ENCODE results near the gene ZMYND19.

Gene ZMYND19

GRCh38 chr9:137605121-137606004, 15.1 kb upstream of the ZMYND19 start, which contains the start of gene ARRDC1:
Gene ARRDC1 (plus strand): TSS chr9:137605686. CDS start chr9:137605718, 32 bp downstream.
- no peaks in the 10 kb centered on the region for H4K20me1 ChIP-seq (ENCODE audit: low read depth, low read length)
- no peaks in the 10 kb centered on the region for H3K79me2 ChIP-seq (ENCODE audit: insufficient read depth, low read length)
- H3K9me2 ChIP-seq (replicated peaks; ENCODE audit: insufficient read depth, low read length), result no peaks in the 10 kb centered on the region
- H3K9me3 ChIP-seq (ENCODE audit: insufficient read depth, low read length), result no peaks in the 10 kb centered on the region
- peak within 1 kb of the TSS; percentile 69 for H3K9ac ChIP-seq (ENCODE audit: low read length)
- peak within 1 kb of the TSS; percentile 61 for H3K4me3 ChIP-seq (ENCODE audit: insufficient read depth, low read length, poor library complexity, severe bottlenecking)
- no peaks in the 10 kb centered on the region for H3K27me3 ChIP-seq (ENCODE audit: low read length)
- H3K27ac ChIP-seq (ENCODE audit: low read depth, low read length), result no peak within 1 kb of the TSS
- H3F3A ChIP-seq (ENCODE audit: insufficient read depth), result no peaks in the 10 kb centered on the region
- H2AFZ ChIP-seq (ENCODE audit: low read depth, low read length, severe bottlenecking), result peak within 1 kb of the TSS; percentile 51
- H3K36me3 ChIP-seq (ENCODE audit: low read length), result no peaks in the 10 kb centered on the region
- TF ChIP-seq, protein P1, sequence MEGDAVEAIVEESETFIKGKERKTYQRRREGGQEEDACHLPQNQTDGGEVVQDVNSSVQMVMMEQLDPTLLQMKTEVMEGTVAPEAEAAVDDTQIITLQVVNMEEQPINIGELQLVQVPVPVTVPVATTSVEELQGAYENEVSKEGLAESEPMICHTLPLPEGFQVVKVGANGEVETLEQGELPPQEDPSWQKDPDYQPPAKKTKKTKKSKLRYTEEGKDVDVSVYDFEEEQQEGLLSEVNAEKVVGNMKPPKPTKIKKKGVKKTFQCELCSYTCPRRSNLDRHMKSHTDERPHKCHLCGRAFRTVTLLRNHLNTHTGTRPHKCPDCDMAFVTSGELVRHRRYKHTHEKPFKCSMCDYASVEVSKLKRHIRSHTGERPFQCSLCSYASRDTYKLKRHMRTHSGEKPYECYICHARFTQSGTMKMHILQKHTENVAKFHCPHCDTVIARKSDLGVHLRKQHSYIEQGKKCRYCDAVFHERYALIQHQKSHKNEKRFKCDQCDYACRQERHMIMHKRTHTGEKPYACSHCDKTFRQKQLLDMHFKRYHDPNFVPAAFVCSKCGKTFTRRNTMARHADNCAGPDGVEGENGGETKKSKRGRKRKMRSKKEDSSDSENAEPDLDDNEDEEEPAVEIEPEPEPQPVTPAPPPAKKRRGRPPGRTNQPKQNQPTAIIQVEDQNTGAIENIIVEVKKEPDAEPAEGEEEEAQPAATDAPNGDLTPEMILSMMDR (IDR thresholded peaks at IDR 0.05; ENCODE audit: insufficient read depth, low read length, poor library complexity, severe bottlenecking), result no peak
- TF ChIP-seq EZH2phosphoT487 (conservative IDR thresholded peaks at IDR 0.05; ENCODE audit: low read length), result no peak
- peak within 1 kb of the TSS; percentile 44 for H3K4me2 ChIP-seq (ENCODE audit: low read depth, low read length, poor library complexity, severe bottlenecking)

DNA sequence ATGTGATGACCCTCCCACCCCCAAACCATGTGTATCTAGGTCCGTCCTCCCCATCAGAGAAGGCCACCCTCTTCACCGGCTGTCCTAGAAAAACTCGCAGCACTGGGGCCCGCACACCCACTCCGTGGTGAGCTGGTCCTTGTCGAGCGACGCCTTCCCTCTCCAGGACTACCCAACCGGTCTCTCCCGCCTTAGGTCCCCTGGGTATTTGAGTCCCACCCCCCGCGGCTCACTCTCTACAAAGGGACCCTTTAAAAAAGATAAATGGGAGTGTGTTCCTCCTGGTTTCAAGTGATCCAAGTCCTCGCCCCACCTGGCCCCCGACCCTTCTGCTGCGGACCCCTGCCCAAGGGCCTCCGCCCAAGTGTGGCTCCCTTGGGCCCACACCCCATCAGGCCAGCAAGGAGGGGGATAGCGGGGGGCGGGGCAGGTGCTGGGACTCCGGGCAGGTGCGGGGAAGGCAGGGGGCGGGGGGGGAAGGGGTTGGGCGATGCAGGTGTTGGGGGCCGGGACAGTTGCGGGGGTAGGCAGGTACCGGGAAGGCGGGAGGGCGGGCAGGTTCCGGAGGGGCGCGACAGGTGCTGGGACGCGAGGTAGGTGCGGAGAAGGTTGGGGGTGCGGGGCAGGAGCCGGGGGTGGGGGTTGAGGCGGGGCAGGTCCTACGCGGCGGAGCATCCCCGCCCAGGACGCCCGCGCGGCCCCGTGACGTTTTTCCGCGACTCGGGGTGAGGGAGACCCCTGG, 14.2 kb upstream of the ZMYND19 start:
- TF ChIP-seq EZH2phosphoT487 (conservative IDR thresholded peaks at IDR 0.05; ENCODE audit: low read length), result no peak
- TF ChIP-seq, protein P1 (IDR thresholded peaks at IDR 0.05; ENCODE audit: insufficient read depth, low read length, poor library complexity, severe bottlenecking), result no peak
- Histone ChIP-seq H4K20me1 (ENCODE audit: low read depth, low read length) (no peaks in the 10 kb centered on the region), H3K4me3 (ENCODE audit: insufficient read depth, low read length, poor library complexity, severe bottlenecking) (peak overlapping the region; percentile 48), H3K9me3 (ENCODE audit: insufficient read depth, low read length) (no peaks in the 10 kb centered on the region), H3K4me2 (ENCODE audit: low read depth, low read length, poor library complexity, severe bottlenecking) (peak overlapping the region; percentile 38), H3K9ac (ENCODE audit: low read length) (no peak overlapping the region; the same call in 1 of the 2 replicates), H3K9me2 (replicated peaks; ENCODE audit: insufficient read depth, low read length) (no peaks in the 10 kb centered on the region), H3K27ac (ENCODE audit: low read depth, low read length) (no peak overlapping the region), H2AFZ (ENCODE audit: low read depth, low read length, severe bottlenecking) (no peak overlapping the region), H3K36me3 (ENCODE audit: low read length) (no peaks in the 10 kb centered on the region), H3K79me2 (ENCODE audit: insufficient read depth, low read length) (no peaks in the 10 kb centered on the region), H3K27me3 (ENCODE audit: low read length) (no peaks in the 10 kb centered on the region), H3F3A (ENCODE audit: insufficient read depth) (no peaks in the 10 kb centered on the region)

DNA sequence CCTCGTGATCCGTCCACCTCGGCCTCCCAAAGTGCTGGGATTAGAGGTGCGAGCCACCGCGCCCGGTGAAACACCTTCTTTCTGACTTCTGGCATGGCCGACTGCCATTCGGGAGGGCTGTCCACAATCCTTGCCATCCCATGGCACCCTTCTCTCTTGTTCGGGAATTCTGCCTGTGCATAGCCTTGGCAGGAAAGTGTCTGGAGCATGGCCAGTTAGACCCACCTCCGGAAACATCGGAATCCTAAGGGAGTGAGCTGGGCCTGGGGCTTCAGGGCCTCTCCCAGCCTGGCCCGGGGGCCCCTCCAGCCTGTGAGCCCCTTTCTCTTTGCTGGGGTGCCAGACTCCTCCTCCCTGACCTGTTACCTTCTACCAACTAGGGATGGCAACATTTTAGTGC, 13.6 kb upstream of the ZMYND19 start:
- no peaks in the 10 kb centered on the region for H3K27me3 ChIP-seq (ENCODE audit: low read length)
- no peaks in the 10 kb centered on the region for H4K20me1 ChIP-seq (ENCODE audit: low read depth, low read length)
- H3K27ac ChIP-seq (ENCODE audit: low read depth, low read length), result no peak overlapping the region
- H3K9me2 ChIP-seq (replicated peaks; ENCODE audit: insufficient read depth, low read length), result no peaks in the 10 kb centered on the region
- TF ChIP-seq EZH2phosphoT487 (conservative IDR thresholded peaks at IDR 0.05; ENCODE audit: low read length), result no peak
- no peaks in the 10 kb centered on the region for H3K36me3 ChIP-seq (ENCODE audit: low read length)
- H2AFZ ChIP-seq (ENCODE audit: low read depth, low read length, severe bottlenecking), result no peak overlapping the region
- no peak overlapping the region for H3K4me2 ChIP-seq (ENCODE audit: low read depth, low read length, poor library complexity, severe bottlenecking)
- no peaks in the 10 kb centered on the region for H3K9me3 ChIP-seq (ENCODE audit: insufficient read depth, low read length)
- no peak overlapping the region for H3K9ac ChIP-seq (ENCODE audit: low read length)
- H3K79me2 ChIP-seq (ENCODE audit: insufficient read depth, low read length), result no peaks in the 10 kb centered on the region
- H3K4me3 ChIP-seq (ENCODE audit: insufficient read depth, low read length, poor library complexity, severe bottlenecking), result no peak overlapping the region
- no peaks in the 10 kb centered on the region for H3F3A ChIP-seq (ENCODE audit: insufficient read depth)
